CD4-positive, alpha-beta T cell treated with Interleukin-4 for 1 hour (primary cell): ENCODE measurements around the gene TNFRSF13B.
A peak's percentile ranks its signal among the peaks of the same experiment; 100 is the strongest.
"Not testable (repeated sequence)": the region's sequence is repeated elsewhere in the genome, so short reads cannot be mapped to it uniquely, and the experiment has no call there.

Experiments used
- DNase-seq, 2 donors: peaks; one replicate each; pipeline ENCODE4 v3.0.0-alpha.2; 2020 to 2022

The TNFRSF13B gene

DNA sequence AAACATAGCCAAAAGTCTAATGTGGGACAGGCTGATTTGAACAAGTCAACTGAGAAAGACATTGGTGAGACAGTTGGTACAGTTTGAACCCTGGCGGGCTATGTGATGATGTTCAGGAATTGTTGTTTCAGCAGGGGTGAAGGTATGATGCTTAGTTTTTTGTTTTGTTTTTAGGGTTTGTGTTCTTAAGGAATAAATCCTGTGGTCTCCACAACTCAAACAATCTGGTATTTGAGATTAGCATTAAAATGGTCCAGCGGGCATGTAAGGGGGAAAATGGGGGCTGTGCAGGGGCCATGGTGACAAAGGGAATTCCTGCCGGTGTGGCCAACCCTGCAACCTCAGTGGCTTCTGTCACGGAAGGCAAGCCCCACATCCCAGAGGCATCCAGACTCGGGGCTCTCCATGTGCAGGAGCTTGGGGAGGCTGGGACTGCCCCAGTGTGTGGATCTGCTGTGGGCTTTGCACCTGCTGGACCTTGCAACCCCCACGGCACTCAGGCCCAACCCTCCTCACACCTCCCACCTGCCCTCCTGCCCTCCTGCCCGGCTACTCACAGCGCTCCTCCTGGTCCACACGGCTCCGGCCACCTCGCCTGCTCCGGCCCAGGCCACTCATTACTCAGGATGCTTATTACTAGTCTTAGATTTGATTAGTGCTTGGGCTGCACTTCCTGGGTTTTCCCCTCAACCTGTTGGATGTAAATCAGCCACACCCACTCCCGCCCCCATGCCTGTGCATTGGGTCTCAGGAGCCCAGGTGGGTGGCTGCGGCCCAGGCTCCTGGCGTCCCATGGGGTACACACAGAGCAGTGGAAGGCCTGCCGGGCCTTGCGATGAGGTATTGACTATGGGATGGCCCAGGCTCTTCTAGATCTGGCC, at the start of gene TNFRSF13B:
TSS of gene TNFRSF13B (minus strand) at position 661 of the 881 bp plus-strand sequence. CDS start at position 618, 43 bp downstream.
- peak in 1 of 2 donors; percentile 33 for DNase-seq

- no peak for DNase-seq
Measured at GRCh38 chr17:17021194-17021863, 49.4 kb upstream of the TNFRSF13B start.

- no peak for DNase-seq
Measured at GRCh38 chr17:17020821-17021193, 48.9 kb upstream of the TNFRSF13B start.

- no peak for DNase-seq
Measured at GRCh38 chr17:17019891-17020456, 48.1 kb upstream of the TNFRSF13B start.

GRCh38 chr17:17019430-17019762, 47.5 kb upstream of the TNFRSF13B start:
- no peak for DNase-seq

- DNase-seq = no peak
Measured at GRCh38 chr17:17018612-17019429, 46.9 kb upstream of the TNFRSF13B start.

- DNase-seq = no peak
Measured at GRCh38 chr17:17018021-17018441, 46.1 kb upstream of the TNFRSF13B start.

DNA sequence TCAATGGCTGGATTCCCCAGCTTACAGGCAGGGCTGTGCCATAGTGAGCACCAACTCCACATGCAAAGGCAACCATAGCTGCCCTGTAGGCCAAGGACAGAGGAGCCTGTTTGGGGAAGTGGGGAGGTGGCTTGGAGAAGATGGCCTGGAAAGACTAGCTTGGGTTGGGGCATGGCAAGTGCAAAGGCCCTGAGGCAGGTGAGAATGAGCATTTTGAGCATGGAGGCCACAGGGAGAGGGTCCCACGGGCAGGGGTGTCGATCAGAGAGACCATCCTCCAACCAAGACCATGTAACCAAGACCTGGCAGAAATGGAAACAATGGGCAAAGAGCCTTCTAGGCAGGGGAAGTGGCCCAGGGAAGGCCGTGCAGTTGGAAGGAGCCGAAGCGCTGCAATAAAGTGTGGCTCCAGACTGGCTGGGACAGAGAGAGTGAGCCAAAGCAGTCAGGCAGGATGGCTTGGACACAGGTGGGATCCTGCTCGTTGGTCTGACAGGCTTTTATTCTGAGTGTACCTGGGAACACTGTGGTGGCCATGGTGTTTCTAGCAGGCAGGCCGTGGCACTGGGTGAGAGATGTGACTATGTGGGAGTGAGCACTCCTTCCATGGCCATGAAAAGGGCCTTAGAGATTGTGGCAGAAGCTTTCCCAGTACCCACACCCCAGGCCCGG, 45.6 kb upstream of the TNFRSF13B start:
- no peak for DNase-seq

- peak in 1 of 2 donors; percentile 52 for DNase-seq
Measured at GRCh38 chr17:17016199-17017197, 44.6 kb upstream of the TNFRSF13B start.

GRCh38 chr17:17015230-17015629, 43.3 kb upstream of the TNFRSF13B start:
- no peak for DNase-seq

- DNase-seq = not testable (repeated sequence)
Measured at GRCh38 chr17:17014748-17015124, 42.8 kb upstream of the TNFRSF13B start.

GRCh38 chr17:17013828-17014747, 42.2 kb upstream of the TNFRSF13B start:
- not testable (repeated sequence) for DNase-seq

- not testable (repeated sequence) for DNase-seq
Measured at GRCh38 chr17:17011043-17011907, 39.4 kb upstream of the TNFRSF13B start.

GRCh38 chr17:17010545-17011034, 38.7 kb upstream of the TNFRSF13B start:
- not testable (repeated sequence) for DNase-seq

GRCh38 chr17:17009972-17010371, 38.1 kb upstream of the TNFRSF13B start:
- DNase-seq = not testable (repeated sequence)

- not testable (repeated sequence) for DNase-seq
Measured at GRCh38 chr17:17008621-17009397, 36.9 kb upstream of the TNFRSF13B start.

- DNase-seq = not testable (repeated sequence)
Measured at GRCh38 chr17:17007891-17008290, 36.0 kb upstream of the TNFRSF13B start.
